Measurements from ENCODE around the gene NPW.

NPW gene

DNA sequence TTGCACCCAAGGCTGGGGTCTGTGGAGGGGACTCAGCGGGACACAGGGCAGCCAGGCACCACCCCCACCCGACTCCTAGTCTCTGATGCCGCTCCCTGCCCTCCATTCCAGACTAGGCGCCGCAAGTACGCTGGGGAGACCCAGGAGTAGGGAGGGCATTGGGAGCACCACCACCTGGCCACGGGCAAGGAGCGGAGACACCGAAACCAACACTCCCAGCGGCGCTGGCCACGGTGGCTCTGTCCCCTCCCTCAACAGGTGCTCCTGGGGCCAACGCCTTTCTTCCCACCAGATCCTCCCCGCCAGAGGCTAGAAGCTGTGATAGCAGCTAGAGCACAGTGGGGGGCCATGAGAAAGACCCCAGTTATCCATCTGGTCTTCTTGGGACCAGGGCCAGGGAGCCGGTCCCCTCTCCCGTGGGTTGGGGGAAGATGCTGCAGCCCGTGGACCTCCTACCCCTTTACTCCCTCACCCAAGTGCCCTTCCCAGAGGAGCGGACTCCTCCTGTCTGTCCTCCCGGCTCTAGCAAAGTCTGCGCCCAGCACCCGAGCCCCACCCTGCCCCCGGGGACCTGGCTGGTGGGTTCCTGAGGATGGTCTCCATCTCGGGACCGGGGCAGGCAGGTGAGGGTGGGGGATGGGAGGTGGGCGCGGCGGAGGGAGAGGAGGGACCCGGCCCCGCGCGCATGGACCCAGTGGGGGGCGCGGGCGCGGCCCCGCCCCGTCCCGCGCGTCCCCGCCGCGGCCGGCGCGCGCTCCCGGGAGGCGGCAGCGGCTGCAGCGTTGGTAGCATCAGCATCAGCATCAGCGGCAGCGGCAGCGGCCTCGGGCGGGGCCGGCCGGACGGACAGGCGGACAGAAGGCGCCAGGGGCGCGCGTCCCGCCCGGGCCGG, 30.1 kb upstream of the NPW start, which contains the start of gene SYNGR3:
Gene SYNGR3, plus strand, starts transcription at position 762 of the 892 bp plus-strand sequence. CDS start 133 bp downstream, outside the sequence.
- H3K9me3 ChIP-seq (ENCODE audit: control insufficient read depth, insufficient read depth, low read length): no peaks in the 10 kb centered on the region
- H3K27me3 ChIP-seq (ENCODE audit: control insufficient read depth, insufficient read depth, low read length): peaks cover 24% of the 10 kb centered on the region
- H3K4me3 ChIP-seq (ENCODE audit: low read depth, low read length): peak within 1 kb of the TSS; percentile 75
- peaks cover 16% of the 10 kb centered on the region for H3K36me3 ChIP-seq (ENCODE audit: control insufficient read depth, insufficient read depth, low read length)
- H3K4me1 ChIP-seq (ENCODE audit: control insufficient read depth, insufficient read depth, low read length): peaks cover 2% of the 10 kb centered on the region
- peak within 1 kb of the TSS; percentile 60 for H3K9ac ChIP-seq (ENCODE audit: low read depth, low read length)

DNA sequence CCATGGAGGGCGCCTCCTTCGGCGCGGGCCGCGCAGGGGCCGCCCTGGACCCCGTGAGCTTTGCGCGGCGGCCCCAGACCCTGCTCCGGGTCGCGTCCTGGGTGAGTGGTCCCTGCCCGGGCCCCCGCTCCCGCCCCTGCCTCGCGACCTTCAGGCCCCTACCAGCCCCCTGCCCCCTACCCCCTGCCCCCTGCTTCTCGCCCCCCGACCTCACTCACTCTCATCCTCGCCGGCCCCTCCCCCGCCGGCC, 29.6 kb upstream of the NPW start:
- Histone ChIP-seq H3K36me3 (ENCODE audit: control insufficient read depth, insufficient read depth, low read length) (peaks cover 16% of the 10 kb centered on the region), H3K4me3 (ENCODE audit: low read depth, low read length) (peak overlapping the region; percentile 32), H3K9ac (ENCODE audit: low read depth, low read length) (no peak overlapping the region), H3K4me1 (ENCODE audit: control insufficient read depth, insufficient read depth, low read length) (peaks cover under 1% of the 10 kb centered on the region), H3K9me3 (ENCODE audit: control insufficient read depth, insufficient read depth, low read length) (no peaks in the 10 kb centered on the region), H3K27me3 (ENCODE audit: control insufficient read depth, insufficient read depth, low read length) (peaks cover 24% of the 10 kb centered on the region)

DNA sequence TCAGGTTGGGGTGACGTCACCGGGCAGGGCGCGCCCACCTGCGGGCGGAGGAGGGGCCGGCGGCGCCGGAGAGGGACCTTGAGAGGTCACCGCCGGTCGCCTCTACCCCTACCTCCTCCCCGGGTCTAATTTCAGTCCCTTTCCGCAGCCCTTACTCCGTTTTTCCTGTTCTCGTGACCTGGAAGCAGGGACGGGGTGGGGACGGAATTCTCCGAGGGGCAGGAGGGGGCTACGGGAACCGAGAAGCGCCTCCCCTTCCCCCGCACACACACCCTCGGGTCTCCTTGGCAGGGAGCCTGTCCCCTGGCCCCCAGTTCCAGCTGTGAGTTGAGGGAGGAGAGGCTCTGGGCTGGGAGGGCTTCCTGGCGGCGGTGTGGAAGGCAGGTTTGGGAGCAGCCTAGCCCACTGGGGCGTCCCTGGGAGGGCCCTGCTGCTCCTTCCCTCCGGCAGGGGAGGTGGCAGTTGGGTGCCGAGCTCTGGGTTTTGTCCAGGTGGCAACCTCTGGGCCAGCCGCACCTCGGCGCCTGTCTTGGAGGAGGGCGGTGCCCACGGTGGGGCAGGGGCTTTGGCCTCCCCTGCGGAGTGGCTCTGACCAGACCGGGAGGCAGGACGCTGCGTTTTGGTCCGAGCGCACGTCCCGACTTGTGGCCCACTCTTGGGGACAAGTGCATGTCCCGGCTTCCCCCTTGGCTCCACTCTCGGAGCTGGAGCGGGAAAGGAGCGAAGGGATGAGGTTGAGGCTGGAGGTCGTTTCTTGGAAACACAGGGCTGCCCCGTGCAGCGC, 29.0 kb upstream of the NPW start:
- no peaks in the 10 kb centered on the region for H3K9me3 ChIP-seq (ENCODE audit: control insufficient read depth, insufficient read depth, low read length)
- H3K4me1 ChIP-seq (ENCODE audit: control insufficient read depth, insufficient read depth, low read length): no peaks in the 10 kb centered on the region
- H3K36me3 ChIP-seq (ENCODE audit: control insufficient read depth, insufficient read depth, low read length): peaks cover 12% of the 10 kb centered on the region
- H3K27me3 ChIP-seq (ENCODE audit: control insufficient read depth, insufficient read depth, low read length): peaks cover 24% of the 10 kb centered on the region
- peak overlapping the region; percentile 73 for H3K4me3 ChIP-seq (ENCODE audit: low read depth, low read length)
- H3K9ac ChIP-seq (ENCODE audit: low read depth, low read length): peak overlapping the region; percentile 60

DNA sequence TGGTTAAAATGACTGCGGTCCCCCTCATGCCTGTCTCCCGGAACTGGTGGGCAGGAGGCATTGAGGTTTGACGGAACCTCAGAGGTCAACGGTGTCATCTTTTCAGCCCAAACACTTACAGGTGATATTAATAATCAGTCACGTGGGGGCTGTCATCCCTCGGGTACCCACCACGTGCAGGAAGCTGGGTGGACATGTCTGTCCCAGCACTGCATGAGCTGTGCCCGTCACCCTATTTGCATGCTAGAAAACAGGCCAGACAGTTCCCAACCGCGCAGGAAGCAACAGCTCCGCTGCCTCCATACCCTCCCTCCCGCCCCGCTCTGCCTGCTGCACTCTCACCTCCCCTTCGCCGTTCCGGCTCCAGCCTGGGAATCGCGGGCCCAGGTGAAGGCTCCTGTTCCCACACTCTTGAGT, 28.4 kb upstream of the NPW start:
- no peaks in the 10 kb centered on the region for H3K4me1 ChIP-seq (ENCODE audit: control insufficient read depth, insufficient read depth, low read length)
- no peak overlapping the region for H3K9ac ChIP-seq (ENCODE audit: low read depth, low read length)
- H3K4me3 ChIP-seq (ENCODE audit: low read depth, low read length): peak overlapping the region; percentile 73
- H3K36me3 ChIP-seq (ENCODE audit: control insufficient read depth, insufficient read depth, low read length): peaks cover 6% of the 10 kb centered on the region
- H3K27me3 ChIP-seq (ENCODE audit: control insufficient read depth, insufficient read depth, low read length): peaks cover 24% of the 10 kb centered on the region
- no peaks in the 10 kb centered on the region for H3K9me3 ChIP-seq (ENCODE audit: control insufficient read depth, insufficient read depth, low read length)

DNA sequence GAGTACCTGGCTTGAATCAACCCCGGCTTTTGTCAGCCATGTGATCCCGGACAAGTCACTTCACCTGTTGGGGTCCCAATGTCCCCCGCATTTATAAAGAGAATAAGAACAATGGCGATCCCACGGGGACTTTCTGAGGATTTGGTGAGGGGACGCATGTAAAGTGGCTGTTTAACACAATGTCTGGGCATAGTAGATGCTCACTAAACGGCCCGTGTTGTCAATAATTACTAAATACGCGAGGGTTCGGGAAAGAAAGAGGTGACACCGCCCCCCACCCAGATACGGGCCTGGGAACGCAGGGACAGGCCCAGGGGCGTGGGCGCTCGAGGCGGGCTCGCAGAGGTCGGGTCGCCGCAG, 28.0 kb upstream of the NPW start:
- Histone ChIP-seq H3K9ac (ENCODE audit: low read depth, low read length) (no peak overlapping the region), H3K9me3 (ENCODE audit: control insufficient read depth, insufficient read depth, low read length) (no peaks in the 10 kb centered on the region), H3K36me3 (ENCODE audit: control insufficient read depth, insufficient read depth, low read length) (peaks cover 4% of the 10 kb centered on the region), H3K4me1 (ENCODE audit: control insufficient read depth, insufficient read depth, low read length) (no peaks in the 10 kb centered on the region), H3K27me3 (ENCODE audit: control insufficient read depth, insufficient read depth, low read length) (peaks cover 24% of the 10 kb centered on the region), H3K4me3 (ENCODE audit: low read depth, low read length) (peak overlapping the region; percentile 73)

DNA sequence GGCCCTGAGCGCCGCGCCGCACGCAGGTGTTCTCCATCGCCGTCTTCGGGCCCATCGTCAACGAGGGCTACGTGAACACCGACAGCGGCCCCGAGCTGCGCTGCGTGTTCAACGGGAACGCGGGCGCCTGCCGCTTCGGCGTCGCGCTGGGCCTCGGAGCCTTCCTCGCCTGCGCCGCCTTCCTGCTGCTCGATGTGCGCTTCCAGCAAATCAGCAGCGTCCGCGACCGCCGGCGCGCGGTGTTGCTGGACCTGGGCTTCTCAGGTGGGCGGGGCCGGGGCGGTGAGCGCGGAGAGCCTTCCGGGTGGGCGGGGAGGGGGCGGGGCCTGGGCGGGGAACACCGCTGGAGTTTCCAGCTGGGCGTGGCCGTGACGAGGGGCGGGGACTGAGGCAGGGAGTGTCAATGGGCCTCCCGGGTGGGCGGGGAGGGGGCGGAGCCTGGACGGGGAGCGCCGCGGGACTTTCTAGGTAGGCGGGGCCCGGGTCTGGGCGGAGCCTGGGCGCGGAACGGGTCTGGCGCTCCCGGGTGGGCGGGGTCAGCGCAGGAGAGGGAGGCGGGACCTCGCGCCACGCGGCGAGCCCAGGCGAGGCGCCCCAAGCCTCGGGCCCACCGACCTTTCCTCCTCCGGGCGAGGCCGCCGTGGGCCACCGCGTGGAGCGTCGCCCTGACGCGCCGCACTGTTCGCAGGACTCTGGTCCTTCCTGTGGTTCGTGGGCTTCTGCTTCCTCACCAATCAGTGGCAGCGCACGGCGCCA, 27.5 kb upstream of the NPW start:
- H3K4me1 ChIP-seq (ENCODE audit: control insufficient read depth, insufficient read depth, low read length): no peaks in the 10 kb centered on the region
- peaks cover 4% of the 10 kb centered on the region for H3K36me3 ChIP-seq (ENCODE audit: control insufficient read depth, insufficient read depth, low read length)
- peaks cover 24% of the 10 kb centered on the region for H3K27me3 ChIP-seq (ENCODE audit: control insufficient read depth, insufficient read depth, low read length)
- H3K9me3 ChIP-seq (ENCODE audit: control insufficient read depth, insufficient read depth, low read length): no peaks in the 10 kb centered on the region
- no peak overlapping the region for H3K9ac ChIP-seq (ENCODE audit: low read depth, low read length)
- peak overlapping the region; percentile 73 for H3K4me3 ChIP-seq (ENCODE audit: low read depth, low read length)

DNA sequence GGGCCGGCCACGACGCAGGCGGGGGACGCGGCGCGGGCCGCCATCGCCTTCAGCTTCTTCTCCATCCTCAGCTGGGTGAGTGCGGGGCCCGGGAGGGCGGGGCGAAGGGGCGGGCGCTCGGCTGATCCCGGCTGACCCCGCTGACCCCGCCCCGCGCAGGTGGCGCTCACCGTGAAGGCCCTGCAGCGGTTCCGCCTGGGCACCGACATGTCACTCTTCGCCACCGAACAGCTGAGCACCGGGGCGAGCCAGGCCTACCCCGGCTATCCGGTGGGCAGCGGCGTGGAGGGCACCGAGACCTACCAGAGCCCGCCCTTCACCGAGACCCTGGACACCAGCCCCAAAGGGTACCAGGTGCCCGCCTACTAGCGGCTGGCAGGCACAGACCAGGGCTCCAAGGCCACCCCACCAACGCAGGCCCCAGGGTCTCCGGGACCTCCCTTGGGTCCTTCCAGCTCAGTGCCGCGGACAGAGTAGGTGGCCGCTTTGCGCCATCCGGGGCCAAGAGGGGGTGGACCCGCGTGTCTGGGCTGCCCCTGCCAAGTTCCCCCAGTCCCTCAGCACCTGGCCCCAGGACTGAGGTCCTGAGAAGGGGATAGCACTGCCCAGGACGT, 26.8 kb upstream of the NPW start:
- H3K9ac ChIP-seq (ENCODE audit: low read depth, low read length): no peak overlapping the region
- H3K27me3 ChIP-seq (ENCODE audit: control insufficient read depth, insufficient read depth, low read length): peaks cover 24% of the 10 kb centered on the region
- peaks cover 7% of the 10 kb centered on the region for H3K36me3 ChIP-seq (ENCODE audit: control insufficient read depth, insufficient read depth, low read length)
- no peaks in the 10 kb centered on the region for H3K4me1 ChIP-seq (ENCODE audit: control insufficient read depth, insufficient read depth, low read length)
- H3K4me3 ChIP-seq (ENCODE audit: low read depth, low read length): peak overlapping the region; percentile 32
- no peaks in the 10 kb centered on the region for H3K9me3 ChIP-seq (ENCODE audit: control insufficient read depth, insufficient read depth, low read length)

DNA sequence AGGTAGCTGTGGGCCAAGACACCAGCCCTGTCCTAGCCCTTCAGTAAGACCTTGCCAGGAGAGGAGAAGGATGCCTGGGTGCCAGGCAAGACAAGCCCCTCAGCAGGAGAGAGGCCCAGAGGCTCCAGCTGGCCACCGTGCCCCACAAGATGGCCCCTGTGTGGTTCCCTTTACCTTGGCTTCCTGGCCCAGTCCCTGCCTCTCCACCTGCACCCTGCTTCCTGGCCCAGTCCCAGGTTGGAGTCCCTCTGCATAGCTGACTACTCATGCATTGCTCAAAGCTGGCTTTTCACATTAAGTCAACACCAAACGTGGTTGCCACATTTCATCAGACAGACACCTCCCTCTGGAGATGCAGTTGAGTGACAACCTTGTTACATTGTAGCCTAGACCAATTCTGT, 25.9 kb upstream of the NPW start:
- peaks cover 17% of the 10 kb centered on the region for H3K27me3 ChIP-seq (ENCODE audit: control insufficient read depth, insufficient read depth, low read length)
- no peaks in the 10 kb centered on the region for H3K9me3 ChIP-seq (ENCODE audit: control insufficient read depth, insufficient read depth, low read length)
- no peak overlapping the region for H3K4me3 ChIP-seq (ENCODE audit: low read depth, low read length)
- H3K9ac ChIP-seq (ENCODE audit: low read depth, low read length): no peak overlapping the region
- peaks cover 14% of the 10 kb centered on the region for H3K36me3 ChIP-seq (ENCODE audit: control insufficient read depth, insufficient read depth, low read length)
- no peaks in the 10 kb centered on the region for H3K4me1 ChIP-seq (ENCODE audit: control insufficient read depth, insufficient read depth, low read length)

DNA sequence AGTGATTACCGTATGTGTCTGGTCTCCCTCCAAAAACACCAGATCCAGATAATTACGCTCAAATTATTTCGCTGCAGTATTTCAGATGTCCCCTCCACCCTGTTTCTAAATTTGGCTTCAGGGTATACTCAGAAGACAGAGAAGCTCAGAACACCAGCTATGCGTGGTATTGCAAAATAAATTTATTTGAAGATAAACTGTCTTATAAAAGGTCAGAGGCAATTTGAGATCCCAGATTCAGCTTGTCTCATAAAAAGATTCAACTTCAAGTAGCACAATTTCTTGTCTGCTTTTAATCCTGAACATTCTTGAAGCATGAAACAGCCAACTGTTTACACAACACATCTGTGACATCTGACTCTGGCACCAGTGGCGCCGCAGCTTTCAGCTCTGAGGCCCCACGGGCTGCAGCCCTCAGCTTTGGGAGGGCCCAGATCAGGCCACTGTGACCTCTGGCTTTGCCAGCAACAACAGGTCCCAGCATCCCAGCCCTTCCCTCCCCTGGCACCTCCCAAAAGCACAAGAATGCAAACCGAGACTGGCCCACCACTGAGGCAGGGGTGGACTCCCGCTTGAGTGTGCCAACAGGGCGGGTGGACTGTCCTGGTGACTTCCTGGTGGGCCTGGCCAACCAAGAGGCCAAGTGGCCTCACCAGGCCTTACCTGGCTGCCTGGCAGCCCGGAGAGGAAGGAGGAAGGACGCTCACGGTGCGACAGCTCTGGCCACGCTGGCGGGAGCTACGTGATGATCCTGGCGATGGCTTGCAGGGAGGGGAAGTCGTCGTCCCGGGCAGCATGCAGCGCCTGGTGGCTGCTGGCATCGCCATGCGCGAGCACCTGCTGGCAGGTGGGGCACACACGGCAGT, 21.9 kb upstream of the NPW start:
- H3K27me3 ChIP-seq (ENCODE audit: control insufficient read depth, insufficient read depth, low read length): no peaks in the 10 kb centered on the region
- H3K36me3 ChIP-seq (ENCODE audit: control insufficient read depth, insufficient read depth, low read length): peaks cover 49% of the 10 kb centered on the region
- H3K9ac ChIP-seq (ENCODE audit: low read depth, low read length): no peak overlapping the region
- H3K4me1 ChIP-seq (ENCODE audit: control insufficient read depth, insufficient read depth, low read length): no peaks in the 10 kb centered on the region
- no peaks in the 10 kb centered on the region for H3K9me3 ChIP-seq (ENCODE audit: control insufficient read depth, insufficient read depth, low read length)
- no peak overlapping the region for H3K4me3 ChIP-seq (ENCODE audit: low read depth, low read length)

DNA sequence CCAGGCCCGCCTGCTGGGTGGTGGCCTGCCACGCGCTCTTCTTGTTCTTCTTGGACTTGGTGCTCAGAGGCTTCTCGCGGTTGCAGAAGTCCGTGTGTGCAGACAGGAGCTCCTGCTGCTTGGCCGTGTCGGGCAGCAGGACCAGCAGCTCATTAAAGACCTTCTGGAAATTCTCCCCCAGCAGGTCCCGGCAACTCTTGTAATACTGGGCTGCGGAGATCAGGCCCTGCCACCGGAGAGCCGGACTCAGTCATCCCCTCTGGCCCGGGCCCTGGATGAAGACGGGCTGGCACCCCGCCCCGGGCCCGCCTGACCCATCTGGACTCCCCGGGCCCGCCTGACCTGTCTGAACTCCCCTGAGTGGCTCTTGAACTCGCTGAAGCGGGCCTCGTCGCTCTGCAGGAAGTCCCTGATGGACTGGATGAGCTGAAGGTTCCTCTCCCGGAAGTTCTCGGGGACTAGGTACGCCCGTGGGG, 21.2 kb upstream of the NPW start:
- H3K27me3 ChIP-seq (ENCODE audit: control insufficient read depth, insufficient read depth, low read length): no peaks in the 10 kb centered on the region
- no peaks in the 10 kb centered on the region for H3K4me1 ChIP-seq (ENCODE audit: control insufficient read depth, insufficient read depth, low read length)
- no peak overlapping the region for H3K9ac ChIP-seq (ENCODE audit: low read depth, low read length)
- no peaks in the 10 kb centered on the region for H3K9me3 ChIP-seq (ENCODE audit: control insufficient read depth, insufficient read depth, low read length)
- H3K36me3 ChIP-seq (ENCODE audit: control insufficient read depth, insufficient read depth, low read length): peaks cover 56% of the 10 kb centered on the region
- no peak overlapping the region for H3K4me3 ChIP-seq (ENCODE audit: low read depth, low read length)
